ENCODE results near the gene AUH.
"Not testable (repeated sequence)": the region's sequence is repeated elsewhere in the genome, so short reads cannot be mapped to it uniquely, and the experiment has no call there.

Gene AUH

GRCh38 chr9:91210318-91210717, 151.4 kb downstream of the AUH start:
- no peak for FAIRE-seq
- DNase-seq (ENCODE audit: low spot score), result no peak

- DNase-seq (ENCODE audit: low spot score) (no peak), FAIRE-seq (no peak)
These were observed 152.9 kb downstream of the AUH start for GRCh38 chr9:91208837-91209236.

DNA sequence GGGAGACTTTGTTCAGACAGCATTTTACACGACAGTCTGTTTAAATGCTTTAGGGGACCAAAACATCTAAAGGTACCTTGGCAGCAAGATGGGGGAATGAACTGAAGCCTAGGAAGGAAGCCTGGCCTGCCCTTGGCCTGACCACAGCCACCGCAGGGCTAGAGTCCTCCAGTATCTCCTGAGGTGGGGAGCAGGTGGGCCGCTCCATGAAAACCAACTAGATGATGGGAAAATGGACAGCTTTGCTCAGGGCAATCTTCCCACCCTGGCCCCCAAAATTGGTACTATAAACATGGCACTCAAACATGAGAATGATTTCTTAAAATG, 153.3 kb downstream of the AUH start:
- DNase-seq (ENCODE audit: low spot score) (no peak), FAIRE-seq (no peak)

- no peak for FAIRE-seq
- no peak for DNase-seq (ENCODE audit: low spot score)
These were observed 153.8 kb downstream of the AUH start for GRCh38 chr9:91207729-91208418.

DNA sequence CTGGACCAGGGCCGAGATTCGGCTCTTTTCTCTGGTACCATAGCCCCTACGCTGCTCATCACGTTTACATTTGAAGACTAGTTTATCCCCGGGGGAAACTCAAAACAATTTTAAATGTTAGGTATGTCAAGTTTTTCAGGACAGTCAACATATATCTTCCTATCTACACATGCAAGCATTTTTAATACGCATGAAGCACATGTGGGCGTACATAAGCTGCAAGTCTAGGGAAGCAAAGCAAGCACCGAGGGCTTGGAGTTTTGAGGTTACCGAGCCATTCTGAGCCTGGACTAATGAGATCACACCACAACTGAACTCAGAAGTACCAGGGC, 154.4 kb downstream of the AUH start:
- FAIRE-seq, result no peak

GRCh38 chr9:91206806-91207205, 154.9 kb downstream of the AUH start:
- DNase-seq (ENCODE audit: low spot score) (no peak), FAIRE-seq (no peak)

More for the DNA sequence above, 154.4 kb downstream of the AUH start:
- DNase-seq (ENCODE audit: low spot score), result no peak

GRCh38 chr9:91202736-91203283, 158.9 kb downstream of the AUH start:
- FAIRE-seq, result no peak
- no peak for DNase-seq (ENCODE audit: low spot score)

DNA sequence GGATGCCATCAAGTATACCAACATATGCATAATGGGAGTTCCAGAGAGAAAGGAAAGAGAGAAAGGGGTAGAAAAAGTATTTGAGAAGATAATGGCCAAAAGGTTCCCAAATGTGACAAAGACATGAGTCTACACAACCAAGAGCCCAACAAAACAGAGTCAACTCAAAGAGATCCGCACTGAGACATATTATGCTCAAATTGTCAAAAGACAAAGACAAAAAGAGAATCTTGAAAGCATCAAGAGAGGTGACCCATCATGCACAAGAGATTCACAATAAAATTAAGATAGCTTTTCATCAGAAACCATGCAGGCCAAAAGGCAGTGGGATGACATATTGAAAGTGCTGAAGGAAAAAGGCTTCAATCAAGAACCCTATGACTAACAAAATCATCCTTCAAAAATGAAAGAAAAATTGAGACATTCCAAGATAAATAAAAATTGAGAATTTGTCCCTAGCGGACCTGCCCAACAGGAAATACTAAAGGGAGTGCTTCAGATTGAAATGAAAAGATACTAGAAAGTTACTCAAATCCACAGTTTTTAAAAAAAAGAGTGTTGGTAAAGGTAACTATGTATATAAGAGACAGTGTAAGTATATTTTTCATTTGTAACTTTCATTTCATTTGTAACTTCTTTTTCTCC, 160.9 kb downstream of the AUH start:
- no peak for FAIRE-seq
- DNase-seq (ENCODE audit: low spot score), result no peak

GRCh38 chr9:91199739-91200497, 161.8 kb downstream of the AUH start:
- FAIRE-seq (no peak), DNase-seq (ENCODE audit: low spot score) (no peak)

DNA sequence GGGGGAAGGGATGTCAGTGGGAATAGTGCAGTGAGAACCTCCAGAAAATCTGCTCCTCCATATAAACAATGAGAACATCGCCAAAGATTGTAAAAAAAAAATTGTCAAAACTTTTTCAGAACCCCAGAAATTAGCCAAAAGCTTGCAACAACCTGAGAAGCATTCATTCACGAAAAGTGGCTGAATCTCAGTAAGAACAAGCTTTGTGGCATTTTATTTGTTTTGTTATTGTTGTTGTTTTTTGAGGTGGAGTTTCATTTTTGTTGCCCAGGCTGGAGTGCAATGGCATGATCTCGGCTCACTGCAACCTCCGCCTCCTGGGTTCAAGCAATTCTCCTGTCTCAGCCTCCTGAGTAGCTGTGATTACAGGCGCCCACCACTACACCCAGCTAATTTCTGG, 162.8 kb downstream of the AUH start:
- not testable (repeated sequence) for DNase-seq (ENCODE audit: low spot score); FAIRE-seq

DNA sequence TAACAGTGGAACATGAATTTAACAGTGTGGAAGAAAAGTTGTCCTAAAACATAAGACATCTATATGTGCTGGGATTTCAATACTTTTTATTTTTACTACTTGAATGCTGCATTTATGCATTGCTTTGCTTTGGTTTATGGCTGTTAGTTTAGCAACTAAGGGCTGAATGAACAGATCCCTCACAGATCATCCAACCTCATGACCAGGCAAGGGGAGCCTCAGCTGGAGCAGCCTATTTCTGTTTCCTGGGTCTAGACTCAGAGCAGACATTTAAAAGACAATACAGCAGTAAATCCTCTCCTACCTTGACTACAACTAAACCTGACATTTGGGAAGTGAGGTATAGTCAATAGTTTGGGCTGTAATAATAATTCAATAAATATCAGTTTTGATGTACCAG, 163.3 kb downstream of the AUH start:
- DNase-seq (ENCODE audit: low spot score) (no peak), FAIRE-seq (no peak)

DNA sequence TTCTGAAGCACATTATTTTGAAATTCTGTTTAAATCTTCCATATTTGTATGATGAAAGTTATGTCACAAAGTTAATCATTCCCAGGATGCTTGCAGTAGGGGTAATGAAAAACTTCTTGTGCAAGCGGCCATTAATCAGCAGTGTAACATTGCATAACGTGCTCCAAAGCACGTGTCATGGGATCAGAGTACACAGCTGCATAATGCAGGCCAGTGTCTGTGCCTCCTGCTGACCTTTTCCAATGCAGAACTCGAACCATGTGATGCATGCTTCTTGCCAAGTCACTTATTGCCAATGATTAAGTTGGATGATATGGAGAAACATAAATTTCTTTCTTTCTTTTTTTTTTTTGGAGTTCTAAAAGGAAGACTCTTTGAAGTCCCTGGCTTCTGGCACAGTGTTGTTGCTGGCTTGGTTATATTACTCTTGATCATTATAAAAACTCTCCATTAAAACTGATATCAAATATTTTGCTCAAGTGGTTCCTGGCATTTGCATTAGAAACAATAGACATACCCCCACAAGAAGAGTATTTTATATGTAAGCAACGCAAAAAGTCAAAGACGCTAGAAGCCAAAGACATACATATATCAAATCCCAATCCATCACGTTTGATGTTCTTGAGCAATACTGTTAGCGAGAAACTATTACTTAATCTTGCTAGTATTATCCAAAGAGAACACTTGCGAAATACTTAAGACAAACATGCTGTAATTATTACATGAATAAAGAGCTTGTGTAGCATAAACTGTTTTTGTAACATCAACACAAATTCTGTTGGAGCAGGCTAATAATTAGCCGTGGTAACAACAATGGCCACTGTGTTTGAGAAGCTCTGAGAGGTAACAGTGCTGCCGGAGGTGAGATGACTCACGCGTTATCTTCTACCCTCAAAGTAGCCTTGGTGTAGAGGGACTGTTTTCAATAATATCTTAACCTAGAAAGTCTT, 164.2 kb downstream of the AUH start:
- DNase-seq (ENCODE audit: low spot score), result peak; percentile 69
- no peak for FAIRE-seq

DNA sequence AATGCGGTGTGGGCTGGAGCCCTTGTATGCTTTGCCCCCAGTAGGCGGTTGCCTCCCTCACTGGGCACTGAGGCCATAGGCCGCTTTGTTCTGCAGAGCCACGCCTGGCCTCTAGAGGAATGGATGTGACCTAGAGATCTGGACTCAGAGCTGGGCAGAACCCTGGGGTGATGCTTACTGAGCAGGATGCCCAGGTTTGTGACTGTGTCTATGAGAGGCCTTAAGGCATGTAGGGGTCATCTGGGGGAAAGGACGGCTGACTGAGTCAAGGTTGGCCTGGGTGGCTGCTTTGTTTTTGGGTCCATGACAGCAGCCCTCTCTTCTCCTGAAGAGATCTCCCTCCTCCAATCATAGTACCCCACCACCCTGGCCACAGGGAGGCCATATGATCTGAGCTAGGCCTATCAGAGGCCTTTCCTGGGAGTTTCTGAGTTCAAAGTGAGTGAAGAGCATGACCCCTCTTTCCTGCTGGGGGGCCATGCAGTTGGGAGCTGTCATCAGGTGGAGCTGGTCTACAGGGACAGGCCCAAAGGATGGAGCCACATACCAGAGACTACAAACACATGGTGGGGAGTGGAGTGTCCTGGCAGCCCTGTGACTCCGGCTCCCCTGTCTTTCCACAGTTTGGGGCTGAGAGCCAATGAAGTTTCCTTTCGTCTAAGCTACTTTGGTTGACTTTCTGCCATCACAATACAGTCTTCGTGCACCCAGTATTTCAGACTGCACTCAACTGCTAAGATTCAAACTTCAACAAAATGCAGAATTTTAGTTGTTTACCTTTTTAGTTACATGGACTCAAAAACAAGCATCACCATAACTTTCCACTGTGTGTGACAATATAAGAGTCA, 165.4 kb downstream of the AUH start:
- DNase-seq (ENCODE audit: low spot score) (no peak), FAIRE-seq (no peak)

GRCh38 chr9:91195372-91196012, 166.2 kb downstream of the AUH start:
- no peak for FAIRE-seq

GRCh38 chr9:91193658-91194391, 167.9 kb downstream of the AUH start:
- DNase-seq (ENCODE audit: low spot score) (peak; percentile 68), FAIRE-seq (no peak)

More at GRCh38 chr9:91195372-91196012, 166.2 kb downstream of the AUH start:
- no peak for DNase-seq (ENCODE audit: low spot score)

GRCh38 chr9:91193087-91193657, 168.5 kb downstream of the AUH start:
- DNase-seq (ENCODE audit: low spot score) (peak; percentile 93), FAIRE-seq (no peak)

GRCh38 chr9:91192381-91193086, 169.2 kb downstream of the AUH start:
- FAIRE-seq (no peak), DNase-seq (ENCODE audit: low spot score) (no peak)

Measured in urothelium cell line (cell line).